HEK293 (cell line): ENCODE data around the gene TAF9B.

ENCODE experiments used
- CTCF ChIA-PET: fragments of 350-600 bp; formaldehyde crosslinking; extraction: SDS; loops from one replicate; lab custom pipeline; 2021; ENCODE audit warnings: antibody characterized with exemption; lab: Yijun Ruan, JAX
- POLR2A ChIA-PET: fragments of 300-600 bp; formaldehyde crosslinking; extraction: SDS; loops from one replicate; lab custom pipeline; 2020; ENCODE audit warnings: antibody characterized with exemption, inconsistent platforms; lab: Yijun Ruan, JAX
- H3K27ac ChIP-seq: fragments of 200-500 bp; sonication (Bioruptor generic); 2 replicates; pipeline ENCODE4 v1.5.1; 2014; ENCODE audit warnings: low read depth, low read length, control low read depth, inconsistent platforms; ENCODE audit errors: extremely low read depth
- H3K36me3 ChIP-seq, 2 experiments: fragments of 200-500 bp in 1 of 2; sonication (Bioruptor generic) in 1 of 2; 1 replicate in 1 of 2; 2 replicates in 1 of 2; pipeline ENCODE4 v1.5.1; 2014 to 2017; ENCODE audit warnings: inconsistent platforms in 2 of 2, low read length in 2 of 2; ENCODE audit not compliant: control insufficient read depth in 2 of 2, insufficient read depth in 1 of 2
- H3K4me1 ChIP-seq: fragments of 200-500 bp; sonication (Bioruptor generic); 2 replicates; pipeline ENCODE4 v1.5.1; 2014; ENCODE audit warnings: mild to moderate bottlenecking, low read length, inconsistent platforms; ENCODE audit not compliant: control insufficient read depth, insufficient read depth
- H3K4me3 ChIP-seq: 2 replicates; pipeline ENCODE4 v1.5.1; 2011; ENCODE audit warnings: low read depth, mild to moderate bottlenecking, control low read depth, low read length, moderate library complexity
- H3K9me3 ChIP-seq: fragments of 200-500 bp; sonication (Bioruptor generic); 2 replicates; pipeline ENCODE4 v1.5.1; 2014; ENCODE audit warnings: low read depth, low read length, inconsistent platforms; ENCODE audit not compliant: control insufficient read depth, insufficient read depth
- IKZF3 ChIP-seq: fragments of 450-650 bp; IDR thresholded peaks from 2 replicates; pipeline ENCODE4 v1.5.0; 2018; ENCODE audit warnings: missing biosample characterization, mild to moderate bottlenecking, missing genetic modification characterization, moderate library complexity
- MEIS1 ChIP-seq: sonication (generic); formaldehyde crosslinking; IDR thresholded peaks from 2 replicates; pipeline ENCODE4 v1.8.1; 2022; ENCODE audit warnings: missing genetic modification reagents, mild to moderate bottlenecking, borderline replicate concordance
- PATZ1 ChIP-seq: fragments of 450-650 bp; formaldehyde crosslinking; IDR thresholded peaks from 2 replicates; pipeline ENCODE4 v1.5.1; 2016; ENCODE audit warnings: missing biosample characterization, missing genetic modification characterization
- PRDM4 ChIP-seq: fragments of 450-650 bp; formaldehyde crosslinking; IDR thresholded peaks from 2 replicates; pipeline ENCODE4 v1.5.1; 2017; ENCODE audit warnings: missing biosample characterization, missing genetic modification characterization
- SP2 ChIP-seq: fragments of 450-650 bp; formaldehyde crosslinking; IDR thresholded peaks from 2 replicates; pipeline ENCODE4 v1.5.1; 2016; ENCODE audit warnings: missing biosample characterization, missing genetic modification characterization
- ZBTB11 ChIP-seq: fragments of 450-650 bp; formaldehyde crosslinking; conservative IDR thresholded peaks from 2 replicates; pipeline ENCODE4 v1.5.1; 2016; ENCODE audit warnings: low read depth, missing biosample characterization, missing genetic modification characterization
- ZIC2 ChIP-seq: fragments of 450-650 bp; formaldehyde crosslinking; IDR thresholded peaks from 2 replicates; pipeline ENCODE4 v1.5.1; 2016; ENCODE audit warnings: missing biosample characterization, missing genetic modification characterization
- ZNF274 ChIP-seq, 2 experiments: fragments of 200-500 bp in 1 of 2; fragments of 450-650 bp in 1 of 2; sonication (Bioruptor generic) in 1 of 2; formaldehyde crosslinking in 1 of 2; IDR thresholded peaks; 2 replicates each; pipeline versions ENCODE4 v1.5.1 to v1.6.1; 2014 to 2016; ENCODE audit warnings: borderline replicate concordance in 1 of 2, inconsistent platforms in 1 of 2, low read length in 1 of 2, missing biosample characterization in 1 of 2, missing genetic modification characterization in 1 of 2
- ZNF394 ChIP-seq: fragments of 450-650 bp; formaldehyde crosslinking; IDR thresholded peaks from 2 replicates; pipeline ENCODE4 v1.5.1; 2016; ENCODE audit warnings: missing biosample characterization, missing genetic modification characterization, mild to moderate bottlenecking, moderate library complexity, borderline replicate concordance
- ZNF510 ChIP-seq: fragments of 450-650 bp; formaldehyde crosslinking; IDR thresholded peaks from 2 replicates; pipeline ENCODE4 v1.5.1; 2018; ENCODE audit warnings: mild to moderate bottlenecking, missing genetic modification characterization, missing biosample characterization; ENCODE audit not compliant: insufficient replicate concordance
- ZNF518A ChIP-seq: fragments of 450-650 bp; formaldehyde crosslinking; conservative IDR thresholded peaks from 2 replicates; pipeline ENCODE4 v1.5.1; 2016; ENCODE audit warnings: low read depth, missing biosample characterization, missing genetic modification characterization
- ZNF600 ChIP-seq: fragments of 450-650 bp; formaldehyde crosslinking; IDR thresholded peaks from 2 replicates; pipeline ENCODE4 v1.5.1; 2016; ENCODE audit warnings: missing biosample characterization, missing genetic modification characterization
- ZNF658 ChIP-seq: fragments of 450-650 bp; formaldehyde crosslinking; IDR thresholded peaks from 2 replicates; pipeline ENCODE4; 2016; ENCODE audit warnings: missing biosample characterization, missing genetic modification characterization
- ZNF670 ChIP-seq: fragments of 450-650 bp; formaldehyde crosslinking; IDR thresholded peaks from 2 replicates; pipeline ENCODE4 v1.5.1; 2016; ENCODE audit warnings: missing biosample characterization, missing genetic modification characterization, low read depth
- ZNF76 ChIP-seq: fragments of 450-650 bp; formaldehyde crosslinking; IDR thresholded peaks from 2 replicates; pipeline ENCODE4; 2016; ENCODE audit warnings: low read depth, missing biosample characterization, missing genetic modification characterization, borderline replicate concordance
- ZNF768 ChIP-seq: fragments of 450-650 bp; formaldehyde crosslinking; IDR thresholded peaks from 2 replicates; pipeline ENCODE4 v1.5.1; 2018; ENCODE audit warnings: missing biosample characterization, mild to moderate bottlenecking, missing genetic modification characterization
- ZSCAN16 ChIP-seq: fragments of 450-650 bp; formaldehyde crosslinking; IDR thresholded peaks from 2 replicates; pipeline ENCODE4 v1.5.1; 2016; ENCODE audit warnings: missing biosample characterization, missing genetic modification characterization
- ZXDB ChIP-seq: fragments of 450-650 bp; formaldehyde crosslinking; IDR thresholded peaks from 2 replicates; pipeline ENCODE4 v1.5.1; 2016; ENCODE audit warnings: missing biosample characterization, missing genetic modification characterization

TAF9B gene

GRCh38 chrX:78104447-78105176, 34.8 kb downstream of the TAF9B start (continued):
- peak; percentile 69 for TF ChIP-seq PATZ1 (tag by site-specific recombination)
- TF ChIP-seq MEIS1 (CRISPR knock-in tag), result no peak
- TF ChIP-seq SP2 (tag by site-specific recombination), result peak; percentile 48
- peak; percentile 68 for TF ChIP-seq ZNF510 (tag by site-specific recombination)
- TF ChIP-seq ZNF274 (IDR thresholded peaks at IDR 0.05; ENCODE audit: low read length), result no peak
- TF ChIP-seq ZNF274 (tag by site-specific recombination; IDR thresholded peaks at IDR 0.05; ENCODE audit: borderline replicate concordance), result no peak
- no peak for TF ChIP-seq ZSCAN16 (tag by site-specific recombination)
- 0 out of 2 replicates have a peak, but pooled peaks have one; percentile 29 for TF ChIP-seq IKZF3 (tag by site-specific recombination)
- TF ChIP-seq ZIC2 (tag by site-specific recombination), result no peak
- peak; percentile 5; the same call in 1 of the 2 replicates for TF ChIP-seq PRDM4 (tag by site-specific recombination)

- no peaks in the 10 kb centered on the region; the same call in 1 of the 2 replicates for H3K9me3 ChIP-seq
- POLR2A ChIA-PET, result interaction anchor here (0.6 to 1.6 kb wide), 2 partner anchors 205 to 290 kb away, joined by 3 to 5 read pairs; partner anchors contain the start of gene COX7B
- peaks cover 0 to 16% of the 10 kb centered on the region in 2 experiments; a peak in 1 of 3 replicates for H3K36me3 ChIP-seq
- CTCF ChIA-PET, result no interaction called here
- H3K4me3 ChIP-seq, result peak within 1 kb of the TSS; percentile 60
- peaks cover 13% of the 10 kb centered on the region for H3K4me1 ChIP-seq
- peak within 1 kb of the TSS; percentile 77 for H3K27ac ChIP-seq
- TF ChIP-seq ZXDB, result peak; percentile 89
- peak; percentile 79 for TF ChIP-seq ZNF518A (tag by site-specific recombination)
- no peak for TF ChIP-seq ZNF768 (tag by site-specific recombination)
- TF ChIP-seq ZNF658 (tag by site-specific recombination), result no peak
- TF ChIP-seq ZNF600 (tag by site-specific recombination), result peak; percentile 83
- no peak; the same call in 1 of the 2 replicates for TF ChIP-seq ZNF394 (tag by site-specific recombination)
- no peak for TF ChIP-seq ZNF670 (tag by site-specific recombination)
- TF ChIP-seq ZBTB11 (tag by site-specific recombination), result peak; percentile 93
- peak; percentile 42; the same call in 1 of the 2 replicates for TF ChIP-seq ZNF76 (tag by site-specific recombination)
- peak; percentile 99 for TF ChIP-seq SP2 (tag by site-specific recombination)
Observed at GRCh38 chrX:78103623-78104446, 35.6 kb downstream of the TAF9B start, which contains the start of gene PGK1. PGK1 (plus strand) TSS chrX:78104248; CDS start chrX:78104341, 93 bp downstream.
